Suprapubic skin (tissue), 3 donors: ENCODE results near the gene LRP1B.

Experiments used
- POLR2AphosphoS5 ChIP-seq, 3 donors: sonication (generic); formaldehyde crosslinking; IDR thresholded peaks; one replicate each; pipeline ENCODE4 v1.6.1; 2017; ENCODE audit warnings: antibody characterized with exemption in 3 of 3
- TF ChIP-seq, protein P1 (sequence below), 2 donors: fragments of 200-600 bp in 1 of 2; fragments of 450-650 bp in 1 of 2; sonication (generic) in 1 of 2; IDR thresholded peaks; one replicate each; pipeline ENCODE4 v1.5.1; 2016 to 2019; ENCODE audit warnings: antibody characterized with exemption in 2 of 2, mild to moderate bottlenecking in 1 of 2, moderate library complexity in 1 of 2

DNA sequence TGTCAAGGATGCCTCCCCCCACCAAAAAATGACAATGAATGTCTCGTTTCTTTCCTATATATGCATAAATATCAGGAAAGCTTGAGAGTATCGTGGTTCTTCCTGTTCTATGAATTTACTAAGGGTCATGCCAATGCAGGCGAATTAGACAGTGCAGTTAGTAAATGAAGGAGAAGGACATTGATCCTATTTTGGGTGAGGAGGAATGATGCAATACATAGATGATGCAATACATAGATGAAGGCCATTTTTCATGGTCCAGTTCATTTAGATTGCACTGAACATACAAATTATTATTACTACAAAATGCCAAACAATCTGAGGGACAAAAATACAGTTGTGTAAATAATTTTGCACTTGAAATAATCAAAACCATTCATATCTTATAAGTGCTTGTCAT is 1265.0 kb downstream of the LRP1B start:
- TF ChIP-seq, protein P1, sequence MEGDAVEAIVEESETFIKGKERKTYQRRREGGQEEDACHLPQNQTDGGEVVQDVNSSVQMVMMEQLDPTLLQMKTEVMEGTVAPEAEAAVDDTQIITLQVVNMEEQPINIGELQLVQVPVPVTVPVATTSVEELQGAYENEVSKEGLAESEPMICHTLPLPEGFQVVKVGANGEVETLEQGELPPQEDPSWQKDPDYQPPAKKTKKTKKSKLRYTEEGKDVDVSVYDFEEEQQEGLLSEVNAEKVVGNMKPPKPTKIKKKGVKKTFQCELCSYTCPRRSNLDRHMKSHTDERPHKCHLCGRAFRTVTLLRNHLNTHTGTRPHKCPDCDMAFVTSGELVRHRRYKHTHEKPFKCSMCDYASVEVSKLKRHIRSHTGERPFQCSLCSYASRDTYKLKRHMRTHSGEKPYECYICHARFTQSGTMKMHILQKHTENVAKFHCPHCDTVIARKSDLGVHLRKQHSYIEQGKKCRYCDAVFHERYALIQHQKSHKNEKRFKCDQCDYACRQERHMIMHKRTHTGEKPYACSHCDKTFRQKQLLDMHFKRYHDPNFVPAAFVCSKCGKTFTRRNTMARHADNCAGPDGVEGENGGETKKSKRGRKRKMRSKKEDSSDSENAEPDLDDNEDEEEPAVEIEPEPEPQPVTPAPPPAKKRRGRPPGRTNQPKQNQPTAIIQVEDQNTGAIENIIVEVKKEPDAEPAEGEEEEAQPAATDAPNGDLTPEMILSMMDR (IDR thresholded peaks at IDR 0.05), result no peak
- TF ChIP-seq POLR2AphosphoS5 (IDR thresholded peaks at IDR 0.05), result no peak
